Inflammatory macrophage treated with lipopolysaccharide for 4 hours (primary cell): ENCODE data around the gene HOXA5.
A peak's percentile ranks its signal among the peaks of the same experiment; 100 is the strongest.

Source experiments
- DNase-seq: peaks from one replicate; pipeline ENCODE4 v3.0.0-alpha.2; 2020

HOXA5 gene

DNA sequence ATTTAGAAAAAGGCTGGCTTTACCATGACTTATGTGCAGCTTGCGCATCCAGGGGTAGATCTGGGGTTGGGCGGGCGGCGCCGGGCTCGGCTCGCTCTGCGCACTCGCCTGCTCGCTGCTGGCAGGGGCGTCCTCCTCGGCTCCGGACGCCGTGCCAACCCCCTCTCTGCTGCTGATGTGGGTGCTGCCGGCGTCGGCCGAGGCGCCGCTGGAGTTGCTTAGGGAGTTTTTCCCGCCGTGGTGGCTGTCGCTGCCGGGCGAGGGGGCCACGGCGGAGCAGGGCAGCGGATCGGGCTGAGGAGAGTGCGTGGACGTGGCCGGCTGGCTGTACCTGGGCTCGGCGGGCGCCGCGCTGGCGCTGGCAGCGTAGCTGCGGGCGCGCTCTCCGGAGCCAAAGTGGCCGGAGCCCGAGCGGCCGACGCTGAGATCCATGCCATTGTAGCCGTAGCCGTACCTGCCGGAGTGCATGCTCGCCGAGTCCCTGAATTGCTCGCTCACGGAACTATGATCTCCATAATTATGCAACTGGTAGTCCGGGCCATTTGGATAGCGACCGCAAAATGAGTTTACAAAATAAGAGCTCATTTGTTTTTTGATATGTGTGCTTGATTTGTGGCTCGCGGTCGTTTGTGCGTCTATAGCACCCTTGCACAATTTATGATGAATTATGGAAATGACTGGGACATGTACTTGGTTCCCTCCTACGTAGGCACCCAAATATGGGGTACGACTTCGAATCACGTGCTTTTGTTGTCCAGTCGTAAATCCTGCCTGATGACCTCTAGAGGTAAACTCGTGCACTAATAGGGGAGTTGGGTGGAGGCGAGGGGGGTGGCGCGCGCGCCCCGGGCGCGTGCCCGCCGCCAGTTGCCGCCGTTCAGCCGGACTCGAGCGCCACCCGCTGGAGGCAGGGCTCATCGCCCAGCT is at the start of gene HOXA5:
HOXA5 (minus strand) TSS at position 659 of the 927 bp plus-strand sequence; CDS start at position 585, 74 bp downstream.
- DNase-seq = peak; percentile 70

DNA sequence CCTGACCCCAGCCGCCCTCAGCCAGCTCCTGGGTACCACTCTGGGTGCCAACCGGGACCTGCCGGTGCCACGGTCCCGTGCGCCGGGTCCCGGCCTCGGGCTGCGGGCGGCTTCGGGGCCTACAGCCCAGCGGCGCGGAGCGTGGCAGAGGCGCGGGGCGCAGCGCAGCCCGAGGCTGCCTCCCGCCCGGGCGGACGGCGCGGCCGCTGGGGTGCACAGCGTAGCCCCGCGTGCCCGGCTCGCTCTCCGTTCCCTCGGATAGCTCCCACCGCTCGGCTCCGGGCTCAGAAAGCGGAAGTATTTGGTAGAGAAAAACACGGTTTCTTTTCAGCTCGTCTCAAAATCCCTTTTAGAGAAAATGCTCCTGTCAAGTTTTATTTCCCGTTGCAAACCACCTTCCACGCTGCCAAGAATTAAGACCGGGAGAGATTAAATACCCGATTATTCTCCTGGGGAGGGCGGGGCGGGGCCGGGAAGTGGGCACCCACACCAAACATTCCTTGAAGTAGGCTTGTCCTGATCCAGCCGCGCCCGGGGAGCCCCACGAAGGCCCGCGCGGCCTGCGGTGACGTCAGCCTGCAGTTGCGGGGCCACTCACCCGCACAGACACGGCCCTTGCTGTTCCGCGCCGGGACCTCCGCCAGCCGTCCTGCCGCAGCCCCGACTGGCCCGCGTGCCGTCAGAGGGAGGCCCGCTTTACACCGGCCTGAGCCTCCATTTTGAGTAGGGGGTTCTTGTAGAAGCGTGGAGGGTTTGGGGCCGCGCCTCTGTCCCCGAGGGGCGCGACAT is 49.3 kb upstream of the HOXA5 start:
- peak; percentile 67 for DNase-seq

DNA sequence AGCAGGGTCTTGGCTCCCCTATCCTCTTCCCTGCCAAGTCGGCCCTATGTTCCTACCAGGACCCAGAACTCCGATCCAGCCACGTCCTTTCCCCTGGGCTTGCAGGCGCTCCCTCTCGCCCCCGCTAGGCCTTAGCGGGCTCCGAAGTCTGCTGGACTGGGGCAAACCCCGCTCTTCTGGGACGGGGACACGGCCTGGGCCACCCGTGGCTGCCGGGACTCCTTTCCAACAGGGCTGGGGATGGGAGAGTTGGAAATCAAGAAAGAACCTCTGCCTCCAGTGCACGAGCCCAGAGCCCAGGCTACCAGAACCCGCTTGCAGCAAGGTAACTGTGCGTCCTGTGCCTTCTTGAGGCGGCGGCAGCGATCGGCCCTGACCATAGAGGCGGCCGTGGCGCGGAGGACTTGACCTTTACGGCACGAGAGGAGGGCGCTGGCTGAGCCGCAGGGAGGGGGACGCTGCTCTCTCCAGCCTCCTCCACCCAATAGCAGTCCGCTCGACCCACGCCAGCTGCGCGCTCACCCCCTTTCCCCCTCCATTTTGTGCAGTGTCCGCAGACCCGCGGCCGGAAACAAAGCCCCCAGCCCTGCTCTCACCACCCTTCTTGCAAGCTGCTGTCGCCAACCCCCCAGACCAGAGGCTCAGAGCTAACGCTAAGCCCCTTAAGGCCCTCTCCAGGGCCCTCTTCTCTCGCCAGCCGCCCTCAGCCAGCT is 48.5 kb upstream of the HOXA5 start:
- DNase-seq = no peak

DNA sequence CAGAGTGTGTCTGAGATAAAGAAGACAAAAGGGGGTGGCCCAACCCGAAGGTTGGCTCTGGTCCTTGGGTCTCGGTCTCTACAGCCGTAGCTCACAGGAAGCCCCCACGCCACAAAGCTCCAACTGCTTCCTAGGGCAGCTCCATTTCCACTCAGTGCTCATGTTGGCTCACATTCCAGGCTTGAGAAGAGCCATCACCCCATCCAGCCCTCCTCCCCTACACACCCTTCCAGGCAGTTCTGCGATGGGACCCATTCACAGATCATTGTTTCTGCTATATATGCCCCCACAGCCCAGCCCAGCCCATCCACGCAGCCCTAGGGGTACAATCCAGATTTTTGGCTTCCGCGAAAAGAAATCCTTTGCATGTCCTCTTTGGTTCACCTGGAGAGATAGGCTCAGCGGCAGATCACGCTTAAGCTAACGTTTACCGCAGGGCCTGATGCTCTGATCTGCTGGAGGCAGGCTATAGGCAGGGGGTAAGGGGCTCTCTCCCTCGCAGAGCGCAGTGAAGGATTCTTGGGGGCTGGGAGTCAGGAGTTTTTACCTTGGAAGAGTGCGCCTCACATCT is 47.8 kb upstream of the HOXA5 start:
- no peak for DNase-seq

DNA sequence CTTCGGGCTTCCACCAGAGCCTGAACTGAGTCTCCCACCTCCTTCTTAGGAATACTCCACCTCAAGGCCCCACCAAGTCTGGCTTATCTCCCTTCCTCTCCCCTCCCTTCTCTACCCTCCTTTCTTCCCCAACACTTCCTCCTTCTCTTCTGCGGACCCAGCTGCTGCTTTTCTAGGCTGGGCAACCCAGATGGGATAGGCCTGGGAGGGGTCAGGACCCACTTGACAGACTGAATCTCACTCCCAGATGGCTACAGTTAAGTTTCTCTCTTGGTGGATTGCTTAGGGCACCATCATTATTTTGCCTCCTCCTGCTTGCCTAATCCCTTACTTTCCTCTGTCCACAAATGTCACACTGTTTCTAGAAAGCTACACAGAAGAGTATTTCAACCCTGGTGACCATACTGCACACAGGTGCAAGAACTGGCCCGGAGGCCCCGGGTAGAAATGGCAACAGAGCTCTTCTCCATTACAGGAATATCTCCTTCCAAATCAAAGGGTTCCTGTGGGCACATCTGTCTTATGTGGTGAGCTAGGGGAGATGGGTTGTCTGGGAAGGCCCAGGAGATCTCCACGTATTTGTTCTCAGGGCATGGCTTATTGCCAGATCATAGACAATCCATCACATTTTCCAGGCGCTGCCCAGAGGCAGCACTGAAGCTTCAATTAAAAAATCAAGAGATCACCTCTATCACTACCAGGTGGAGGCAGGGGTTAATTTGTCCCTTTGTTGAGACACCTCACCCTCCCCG is 46.7 kb upstream of the HOXA5 start:
- no peak for DNase-seq

DNA sequence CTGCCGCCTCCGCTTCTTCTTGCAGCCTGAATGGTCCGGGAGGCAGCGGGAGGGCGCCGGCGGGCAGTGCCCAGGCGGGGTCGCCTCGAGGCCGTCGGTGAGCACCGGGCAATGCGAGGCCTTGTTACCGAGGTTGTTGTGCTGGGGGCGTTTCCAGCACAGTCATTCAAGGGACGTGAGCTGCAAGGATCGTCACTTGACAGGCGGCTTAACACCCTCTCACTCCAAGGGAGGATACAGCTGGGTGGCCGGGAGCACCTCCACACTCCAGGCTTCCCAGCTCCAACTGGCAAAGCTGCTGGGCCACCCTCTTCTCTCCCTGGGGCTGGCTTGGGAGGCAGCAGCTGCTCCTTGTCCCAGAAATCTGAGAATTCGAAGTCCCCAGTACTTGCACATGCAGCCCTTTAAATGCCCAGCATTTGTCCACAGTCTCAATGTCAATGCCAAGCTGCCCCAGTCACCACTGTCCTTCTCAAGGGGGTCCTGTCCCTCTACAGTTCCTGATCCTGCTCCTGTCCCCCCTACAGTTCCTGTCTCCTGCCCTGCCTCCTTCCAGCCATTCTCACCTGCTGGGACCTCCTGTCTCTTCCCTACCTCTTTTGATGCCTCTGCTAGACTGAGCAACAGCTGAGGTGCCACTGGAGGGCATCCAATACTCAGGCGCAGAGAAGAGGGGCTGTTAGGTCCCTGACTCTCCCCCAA is 46.0 kb upstream of the HOXA5 start:
- no peak for DNase-seq

DNA sequence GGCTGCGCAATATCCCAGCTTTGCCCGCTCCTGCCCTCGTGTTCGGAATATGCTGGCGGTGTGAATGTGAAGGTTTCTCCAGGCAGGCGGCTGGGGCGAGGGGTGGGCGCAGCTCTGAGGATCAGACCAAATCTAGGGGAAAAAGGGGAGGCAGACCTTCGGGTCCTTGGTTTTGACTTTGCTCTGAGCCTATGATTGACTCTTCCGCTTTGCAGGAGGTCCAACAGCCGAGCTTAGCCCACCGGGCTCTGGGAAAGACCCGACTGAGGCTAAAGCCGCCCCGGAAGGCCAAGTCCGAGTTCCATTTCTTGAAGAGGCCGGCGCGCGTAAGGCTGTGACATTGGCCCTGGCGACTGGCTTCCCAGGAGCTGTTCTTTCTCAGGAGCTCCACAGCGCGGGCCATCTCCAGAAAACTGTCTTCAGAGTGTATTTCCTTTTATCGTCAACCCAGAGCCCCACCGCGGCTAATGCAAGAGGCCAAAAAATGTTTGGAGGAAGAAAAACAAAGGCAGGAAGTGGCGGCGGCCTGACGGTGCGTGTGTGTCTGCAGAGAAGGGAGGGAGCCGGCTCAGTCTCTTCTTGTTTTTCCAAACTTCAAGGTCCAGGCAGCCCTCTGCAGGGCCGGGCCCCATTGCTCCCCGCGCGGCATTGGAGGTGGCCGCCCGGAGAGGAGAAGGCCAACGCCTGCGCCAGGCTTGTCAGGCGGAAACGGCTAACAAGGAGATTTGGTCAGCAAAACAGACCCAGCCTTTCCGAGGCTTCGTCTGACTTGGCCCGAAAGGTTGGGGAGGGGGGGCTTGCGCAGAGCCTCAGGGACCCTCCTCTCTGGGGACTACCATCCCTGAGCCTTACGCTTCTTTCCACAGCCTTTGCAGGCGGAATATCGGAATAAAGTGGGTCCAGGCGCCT is 45.2 kb upstream of the HOXA5 start:
- DNase-seq = no peak

DNA sequence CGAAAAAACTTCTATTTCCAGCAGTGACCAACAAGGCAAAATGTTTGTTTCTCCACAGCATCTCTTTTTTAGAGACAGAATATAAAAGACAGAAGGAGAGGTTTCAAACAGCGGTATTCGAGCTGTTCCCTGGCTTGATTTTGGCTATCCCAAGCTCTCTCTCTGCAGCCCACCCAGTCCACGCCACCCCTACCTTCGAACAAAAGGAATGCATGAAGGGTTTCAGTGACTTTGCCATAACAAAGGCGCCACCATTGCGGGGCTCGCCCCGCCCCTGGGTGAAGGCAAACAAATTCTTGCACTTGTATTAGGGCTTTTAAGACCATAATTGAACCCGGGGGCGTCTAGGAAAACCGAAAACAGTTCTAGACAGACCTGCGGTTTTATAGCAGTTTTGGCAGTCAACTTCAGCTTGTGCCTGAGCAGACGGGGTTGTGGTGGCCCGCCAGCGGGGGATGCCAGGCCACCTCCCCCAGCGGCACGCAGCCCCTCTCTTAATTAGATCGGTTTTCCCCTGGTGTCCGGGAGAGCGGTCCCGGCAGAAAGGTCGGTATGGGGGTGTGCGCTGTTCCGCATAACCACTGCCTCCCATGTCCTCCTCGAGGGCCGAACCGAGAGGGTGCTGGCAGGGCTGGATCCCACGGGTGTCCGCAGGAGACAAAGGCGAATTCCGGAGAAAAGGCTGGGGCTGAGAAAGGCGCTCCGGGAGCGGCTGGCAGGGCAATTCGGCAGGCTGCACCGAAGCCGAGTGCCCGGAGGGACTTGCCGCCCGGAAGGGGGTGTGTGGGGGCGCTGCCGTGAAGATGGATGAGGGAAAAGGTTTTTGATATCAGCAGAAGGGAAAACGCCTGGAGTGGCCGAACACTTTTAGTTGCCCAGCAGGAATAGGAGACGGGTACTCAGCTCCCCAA is 44.2 kb upstream of the HOXA5 start:
- no peak for DNase-seq

DNA sequence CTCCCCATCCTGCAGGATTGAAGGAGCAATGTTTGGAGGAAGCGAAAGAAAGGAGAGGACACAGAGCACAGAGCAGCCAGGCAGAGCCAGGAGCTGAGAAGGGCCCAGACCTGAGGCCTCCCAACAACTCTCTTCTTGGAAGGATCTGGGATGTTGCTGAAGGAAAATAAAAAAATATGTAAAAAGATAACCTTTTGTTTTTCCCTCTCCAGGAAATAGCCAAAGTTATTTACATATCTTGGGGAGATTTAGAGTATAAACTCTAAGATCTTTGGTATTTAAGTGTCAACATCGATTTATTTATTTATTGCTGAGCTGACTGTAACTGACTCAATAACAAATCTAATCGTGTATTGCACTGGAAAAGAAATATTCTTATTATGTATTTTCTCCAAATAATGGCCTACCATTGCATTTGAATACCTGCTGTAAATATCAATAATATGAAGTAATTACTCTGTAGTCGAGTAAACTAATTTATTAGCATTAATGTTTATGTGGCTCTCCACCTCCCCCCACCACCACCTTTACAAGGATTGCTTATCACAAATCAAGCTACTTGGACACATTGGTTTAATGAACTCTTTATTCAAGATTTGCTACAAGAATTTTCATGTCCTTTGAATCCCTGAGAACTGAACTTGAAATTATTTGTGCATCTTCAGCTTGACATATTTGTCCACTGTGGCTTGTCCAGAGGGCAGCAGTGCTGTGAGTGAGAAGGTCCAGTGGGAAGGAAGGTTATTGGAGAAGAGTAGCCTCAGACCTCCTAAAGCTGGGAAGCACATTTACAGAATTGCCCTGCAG is 43.4 kb upstream of the HOXA5 start:
- DNase-seq = no peak

DNA sequence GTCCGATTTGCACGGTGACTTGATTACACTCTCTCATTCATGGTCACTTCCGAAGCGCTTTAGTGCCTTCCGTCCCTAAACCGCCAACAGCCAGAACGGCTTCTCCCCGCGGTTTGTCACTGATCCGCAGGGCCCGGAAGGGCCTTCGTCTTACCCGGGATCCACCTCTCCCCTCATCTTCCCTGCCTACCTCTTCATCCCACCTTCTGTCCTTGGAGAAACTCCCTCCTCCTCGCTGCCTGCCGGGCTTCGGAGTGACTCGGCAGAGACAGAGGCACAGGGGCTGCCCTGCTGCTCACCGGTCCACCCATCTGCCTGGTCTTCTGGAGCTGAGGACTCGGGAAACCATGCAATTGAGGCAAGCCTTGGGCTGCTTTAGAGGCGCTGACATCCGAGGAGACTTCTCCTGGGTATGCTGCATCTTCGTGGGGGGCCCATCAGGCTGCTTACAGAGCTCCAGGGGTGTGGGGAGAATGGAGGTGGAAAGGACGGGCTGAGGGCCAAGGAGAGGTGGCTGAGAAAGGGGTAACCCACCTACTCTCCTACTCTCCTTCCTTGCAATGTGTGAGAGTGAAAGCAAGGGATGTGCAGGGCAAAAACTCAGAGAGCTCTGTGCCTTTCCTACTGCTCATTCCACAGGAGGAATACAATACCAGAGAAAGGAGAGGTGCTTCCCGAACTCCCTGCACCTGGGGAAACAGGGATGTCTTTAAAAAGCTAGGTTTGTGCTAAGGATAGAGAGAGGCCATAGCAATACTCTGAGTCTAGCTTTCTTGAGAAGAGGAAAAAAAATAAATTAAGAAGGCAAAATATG is 42.6 kb upstream of the HOXA5 start:
- no peak for DNase-seq

DNA sequence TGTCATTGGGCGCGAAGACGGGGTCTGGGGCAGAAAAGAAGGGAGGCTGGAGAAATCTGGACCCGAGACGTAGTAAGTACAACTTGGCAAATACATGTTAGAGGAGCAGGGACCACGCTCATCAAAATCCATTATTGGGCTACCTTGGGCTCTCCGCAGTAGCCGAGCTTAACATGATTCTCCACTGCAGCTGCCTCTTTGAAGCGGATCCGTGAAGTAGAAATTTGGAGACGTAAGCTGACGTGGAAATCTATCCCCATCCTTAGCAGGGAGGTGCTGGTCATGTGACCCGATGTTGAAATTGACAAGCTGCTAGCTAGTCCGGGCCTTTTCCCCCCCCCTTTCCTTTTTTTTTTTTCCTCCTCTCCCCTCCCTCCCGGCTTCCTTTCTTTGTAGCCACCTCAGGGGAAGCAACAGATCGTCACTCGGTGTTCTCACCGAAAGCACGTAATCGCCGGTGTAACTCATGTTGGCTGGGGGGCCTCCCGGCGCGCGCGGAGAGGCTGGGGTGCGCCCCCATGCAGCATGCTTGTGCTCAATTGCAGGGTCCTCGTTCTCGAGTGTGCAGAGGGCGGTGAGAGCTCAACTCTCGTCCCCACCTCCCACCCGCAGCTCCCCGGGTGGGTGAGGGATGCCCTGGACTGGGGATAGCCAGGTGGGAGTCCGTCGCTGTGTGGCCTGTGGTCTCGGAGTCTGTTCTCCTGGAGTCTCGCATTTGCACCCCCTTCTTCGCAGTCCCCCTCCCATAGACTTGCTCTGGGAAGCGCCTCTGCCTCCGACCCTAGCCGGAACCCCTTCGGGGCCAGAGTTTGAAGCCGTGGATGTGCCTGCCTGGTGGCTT is 41.8 kb upstream of the HOXA5 start, which contains the start of gene HOXA11:
HOXA11 (minus strand) TSS at position 220 of the 841 bp plus-strand sequence; CDS start at position 132, 88 bp downstream.
- peak; percentile 46 for DNase-seq

DNA sequence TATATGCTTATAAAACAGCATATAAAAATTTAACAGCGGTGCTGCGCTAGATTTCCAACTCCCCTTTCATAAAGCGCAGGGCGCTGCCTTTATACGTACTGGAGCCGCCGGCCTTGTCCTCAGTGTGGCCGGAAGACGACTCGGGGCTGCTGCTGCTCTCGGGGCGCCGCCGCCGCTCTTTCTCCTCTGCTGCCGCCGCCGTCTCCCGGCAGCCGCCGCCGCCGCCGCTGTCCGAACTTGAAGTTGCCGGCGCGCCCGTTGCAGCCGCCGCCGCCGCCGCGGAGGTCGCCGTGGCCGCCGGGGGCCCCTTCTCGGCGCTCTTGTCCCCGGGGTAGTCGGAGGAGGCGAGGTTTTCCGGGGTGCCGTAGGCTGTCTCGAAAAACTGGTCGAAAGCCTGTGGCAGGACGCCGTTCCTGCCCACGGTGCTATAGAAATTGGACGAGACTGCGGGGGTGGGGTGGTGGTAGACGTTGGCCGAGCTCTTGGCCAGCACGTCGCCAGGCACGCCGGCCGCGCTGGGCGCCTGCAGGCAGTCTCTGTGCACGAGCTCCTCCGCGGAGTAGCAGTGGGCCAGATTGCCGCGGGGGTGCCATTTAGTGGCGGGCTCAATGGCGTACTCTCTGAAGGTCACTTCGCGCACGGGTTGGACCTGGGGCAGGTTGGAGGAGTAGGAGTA is 41.0 kb upstream of the HOXA5 start:
- DNase-seq = no peak

DNA sequence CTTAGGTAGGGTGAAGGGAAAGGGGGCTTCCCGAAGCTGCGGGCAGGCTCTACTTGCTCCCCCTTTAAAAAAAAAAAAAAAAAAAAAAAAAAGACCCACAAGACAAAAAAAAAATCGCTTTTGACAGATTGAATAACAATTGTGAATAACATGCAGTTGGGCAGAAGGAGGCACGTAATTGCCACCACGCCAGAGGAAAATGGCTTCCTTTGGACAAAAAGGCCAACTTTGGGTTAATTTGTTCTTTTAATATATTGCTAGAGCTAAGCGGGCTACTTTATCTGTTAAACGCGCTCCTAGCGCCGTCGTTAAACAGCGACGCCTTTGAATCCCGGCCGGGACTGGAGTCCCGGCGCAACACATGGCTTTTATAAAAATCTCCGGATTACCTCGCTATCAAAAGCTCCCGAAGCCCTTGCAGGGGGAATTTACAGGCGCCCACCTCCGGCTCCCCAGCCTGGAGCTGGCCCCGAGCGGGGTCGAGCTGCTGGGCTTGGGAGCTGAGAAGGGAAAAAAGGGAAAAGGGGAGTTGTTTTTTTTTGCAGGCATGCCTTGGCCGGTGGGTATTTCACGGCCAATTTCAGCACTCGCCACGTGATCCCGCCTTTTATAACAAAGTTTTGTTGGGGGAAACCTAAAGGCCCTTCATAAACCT is 40.3 kb upstream of the HOXA5 start:
- no peak for DNase-seq

DNA sequence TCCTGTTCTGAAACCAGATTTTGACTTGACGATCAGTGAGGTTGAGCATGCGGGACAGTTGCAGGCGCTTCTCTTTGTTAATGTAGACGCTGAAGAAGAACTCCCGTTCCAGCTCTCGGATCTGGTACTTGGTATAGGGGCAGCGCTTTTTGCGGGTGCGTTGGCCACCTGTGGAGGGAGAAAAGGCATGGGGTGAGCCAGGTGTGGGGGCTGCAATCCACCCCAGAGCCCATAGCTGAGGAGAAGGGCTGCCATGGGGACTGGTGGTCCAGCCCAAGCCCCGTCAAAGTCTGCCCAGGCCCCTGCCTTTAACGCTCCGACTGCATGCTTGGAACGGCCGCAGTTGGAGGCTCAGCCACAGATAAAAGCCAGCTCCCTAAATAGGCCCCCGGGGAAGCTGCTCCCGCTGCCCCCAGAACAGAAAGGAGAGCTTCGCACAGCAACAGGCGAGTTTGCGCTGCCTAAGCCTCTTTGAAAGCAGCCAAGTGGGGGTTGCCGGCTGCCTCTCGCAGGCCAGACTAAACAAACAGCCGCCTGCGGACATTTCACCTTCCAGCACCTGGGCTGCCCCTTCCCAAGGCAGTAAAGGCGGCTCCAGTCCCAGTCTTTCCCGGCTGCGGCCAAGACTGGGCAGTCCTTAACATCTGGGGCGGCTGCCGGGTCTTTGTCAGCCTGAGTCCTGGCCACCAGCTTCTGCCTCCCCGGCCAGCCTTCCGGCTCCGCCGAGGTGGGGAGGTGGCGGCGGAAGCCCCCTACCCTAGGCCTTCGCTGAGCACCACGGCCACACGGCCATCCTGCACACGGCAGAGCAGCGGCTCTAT is 39.6 kb upstream of the HOXA5 start:
- DNase-seq = no peak
